Measurements from ENCODE around the gene MRNIP. TPM values are rescaled to one million over a fixed set of nuclear protein-coding genes. Genes with fewer than 3 reads are reported as not detected.
"Not testable (repeated sequence)": the region's sequence is repeated elsewhere in the genome, so short reads cannot be mapped to it uniquely, and the experiment has no call there.

The MRNIP gene
- total RNA-seq, 3 donors from 2014 or later (not counting 1 experiment from before 2014, with no cell fraction given), result 19.7 to 40.2 (median 25.4) TPM

GRCh38 chr5:179872828-179873575 is 14.4 kb upstream of the MRNIP start:
- DNase-seq (no peak), ATAC-seq (no peak)
- WGBS (ENCODE audit: insufficient coverage), result 97% methylated on average over 13 of the region's 14 CpGs
- no peak overlapping the region for H3K4me3 Mint-ChIP-seq
- H3K4me1 Mint-ChIP-seq, result peaks cover 0 to 6% of the 10 kb centered on the region in 2 donors
- no peaks in the 10 kb centered on the region for H3K9me3 ChIP-seq (ENCODE audit: control insufficient read depth, insufficient read depth, low read length)
- no peak overlapping the region for H3K27ac Mint-ChIP-seq
- intact Hi-C loops (cut with micrococcal nuclease), result no loop called here
- no peaks in the 10 kb centered on the region for H3K27me3 ChIP-seq (ENCODE audit: control insufficient read depth, insufficient read depth, low read length)
- H3K36me3 ChIP-seq (ENCODE audit: control insufficient read depth, insufficient read depth, low read length), result peaks cover 36% of the 10 kb centered on the region
- H3K4me1 ChIP-seq (ENCODE audit: control insufficient read depth, insufficient read depth, low read length), result no peaks in the 10 kb centered on the region
- no peak overlapping the region for H3K27ac ChIP-seq (ENCODE audit: low read length)
- no peaks in the 10 kb centered on the region for H3K36me3 Mint-ChIP-seq
- no peak overlapping the region for H3K4me3 ChIP-seq (ENCODE audit: low read length)
- TF ChIP-seq CTCF (IDR thresholded peaks at IDR 0.05), result no peak
- no peaks in the 10 kb centered on the region for H3K27me3 Mint-ChIP-seq (ENCODE audit: low read depth in 2 of 2)
- no peaks in the 10 kb centered on the region for H3K9me3 Mint-ChIP-seq

DNA sequence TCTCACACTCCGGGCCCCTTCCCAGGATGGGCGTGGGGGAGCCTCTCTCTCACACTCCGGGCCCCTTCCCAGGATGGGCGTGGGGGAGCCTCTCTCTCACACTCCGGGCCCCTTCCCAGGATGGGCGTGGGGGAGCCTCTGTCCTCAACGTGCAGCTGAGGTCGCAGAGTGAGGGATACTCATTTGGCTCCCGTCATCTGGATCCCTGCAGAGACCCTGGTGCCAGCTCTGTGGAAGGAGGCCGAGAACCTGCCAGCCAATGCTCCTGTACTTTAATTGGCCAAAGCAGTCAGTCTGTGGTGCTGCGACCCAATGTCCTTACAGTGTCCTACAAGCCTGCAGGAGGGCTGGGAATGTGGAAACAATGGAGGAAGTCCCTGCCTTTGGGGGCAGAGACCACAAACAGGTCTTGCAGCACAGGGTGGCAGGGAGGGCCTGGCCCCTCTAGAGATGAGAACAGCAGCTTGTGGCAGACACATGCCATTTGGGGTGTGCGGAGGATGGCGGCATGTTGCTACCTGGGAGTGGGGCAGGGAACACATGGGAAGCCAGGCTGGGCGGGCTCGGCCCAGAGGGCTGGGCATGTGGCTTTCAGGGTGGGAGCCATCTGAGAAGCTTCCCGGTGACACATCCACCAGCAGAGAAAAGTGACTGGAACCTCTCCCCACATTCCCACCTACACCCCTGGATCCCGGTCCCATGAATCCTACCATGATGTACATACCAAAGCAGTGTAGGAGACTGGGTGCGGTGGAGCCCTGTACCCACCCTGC is 13.6 kb upstream of the MRNIP start:
- Mint-ChIP-seq H3K36me3 (no peaks in the 10 kb centered on the region), H3K9me3 (no peaks in the 10 kb centered on the region), H3K4me1 (no peaks in the 10 kb centered on the region), H3K27me3 (ENCODE audit: low read depth in 2 of 2) (no peaks in the 10 kb centered on the region), H3K27ac (no peak overlapping the region), H3K4me3 (no peak overlapping the region)
- Histone ChIP-seq H3K4me3 (ENCODE audit: low read length) (no peak overlapping the region), H3K27ac (ENCODE audit: low read length) (no peak overlapping the region), H3K4me1 (ENCODE audit: control insufficient read depth, insufficient read depth, low read length) (no peaks in the 10 kb centered on the region), H3K36me3 (ENCODE audit: control insufficient read depth, insufficient read depth, low read length) (peaks cover 36% of the 10 kb centered on the region), H3K27me3 (ENCODE audit: control insufficient read depth, insufficient read depth, low read length) (no peaks in the 10 kb centered on the region), H3K9me3 (ENCODE audit: control insufficient read depth, insufficient read depth, low read length) (no peaks in the 10 kb centered on the region)
- no peak for ATAC-seq
- 98% methylated on average over 15 of the region's 18 CpGs for WGBS (ENCODE audit: insufficient coverage)
- intact Hi-C loops (cut with micrococcal nuclease), result no loop called here
- DNase-seq, result no peak
- TF ChIP-seq CTCF (IDR thresholded peaks at IDR 0.05), result no peak

DNA sequence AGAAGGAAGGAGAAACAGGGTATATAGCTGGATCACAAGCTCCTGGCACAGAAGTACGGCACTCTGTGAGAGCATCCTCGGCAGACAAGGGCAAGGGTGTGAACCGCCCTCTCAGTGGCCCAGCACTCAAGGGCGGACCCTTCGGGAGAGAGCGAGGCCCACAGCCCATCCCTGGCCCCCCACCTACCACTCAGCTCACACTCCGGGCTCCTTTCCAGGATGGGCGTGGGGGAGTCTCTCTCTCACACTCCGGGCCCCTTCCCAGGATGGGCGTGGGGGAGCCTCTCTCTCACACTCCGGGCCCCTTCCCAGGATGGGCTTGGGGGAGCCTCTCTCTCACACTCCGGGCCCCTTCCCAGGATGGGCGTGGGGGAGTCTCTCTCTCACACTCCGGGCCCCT is 12.9 kb upstream of the MRNIP start:
- H3K36me3 Mint-ChIP-seq; ATAC-seq; H3K4me3 Mint-ChIP-seq; H3K4me1 Mint-ChIP-seq; H3K9me3 ChIP-seq (ENCODE audit: control insufficient read depth, insufficient read depth, low read length); intact Hi-C loops (cut with micrococcal nuclease); DNase-seq; H3K4me1 ChIP-seq (ENCODE audit: control insufficient read depth, insufficient read depth, low read length); H3K27ac ChIP-seq (ENCODE audit: low read length); H3K4me3 ChIP-seq (ENCODE audit: low read length); H3K9me3 Mint-ChIP-seq; H3K27me3 ChIP-seq (ENCODE audit: control insufficient read depth, insufficient read depth, low read length); H3K27ac Mint-ChIP-seq; H3K27me3 Mint-ChIP-seq (ENCODE audit: low read depth in 2 of 2): not testable (repeated sequence)
- 97% methylated on average over 10 of the region's 14 CpGs for WGBS (ENCODE audit: insufficient coverage)
- H3K36me3 ChIP-seq (ENCODE audit: control insufficient read depth, insufficient read depth, low read length), result peaks cover 37% of the 10 kb centered on the region

- no peaks in the 10 kb centered on the region for H3K9me3 ChIP-seq (ENCODE audit: control insufficient read depth, insufficient read depth, low read length)
- Mint-ChIP-seq H3K4me1 (no peaks in the 10 kb centered on the region), H3K27ac (no peak overlapping the region), H3K4me3 (no peak overlapping the region), H3K9me3 (no peaks in the 10 kb centered on the region), H3K36me3 (no peaks in the 10 kb centered on the region), H3K27me3 (ENCODE audit: low read depth in 2 of 2) (no peaks in the 10 kb centered on the region)
- H3K4me1 ChIP-seq (ENCODE audit: control insufficient read depth, insufficient read depth, low read length), result no peaks in the 10 kb centered on the region
- H3K4me3 ChIP-seq (ENCODE audit: low read length), result no peak overlapping the region
- no peak for ATAC-seq
- WGBS (ENCODE audit: insufficient coverage), result over 99% methylated on average over 3 of the region's 3 CpGs
- H3K27ac ChIP-seq (ENCODE audit: low read length), result no peak overlapping the region
- TF ChIP-seq CTCF (IDR thresholded peaks at IDR 0.05), result no peak
- no peaks in the 10 kb centered on the region for H3K27me3 ChIP-seq (ENCODE audit: control insufficient read depth, insufficient read depth, low read length)
- H3K36me3 ChIP-seq (ENCODE audit: control insufficient read depth, insufficient read depth, low read length), result peaks cover 33% of the 10 kb centered on the region
- intact Hi-C loops (cut with micrococcal nuclease), result no loop called here
- no peak for DNase-seq
These were observed 12.3 kb upstream of the MRNIP start for GRCh38 chr5:179870952-179871351.
